Testis (tissue), 2 donors: ENCODE results near the gene THAP10.

Experiments used
- CTCF ChIP-seq, 3 experiments: fragments of 450-650 bp in 2 of 3; fragments of 200-600 bp in 1 of 3; sonication (generic) in 1 of 3; IDR thresholded peaks; one replicate each; pipeline ENCODE4 v1.5.1; 2016 to 2019; ENCODE audit warnings: antibody characterized with exemption in 3 of 3, mild to moderate bottlenecking in 2 of 3, moderate library complexity in 1 of 3
- POLR2A ChIP-seq: fragments of 450-650 bp; IDR thresholded peaks from one replicate; pipeline ENCODE4 v1.6.1; 2017; ENCODE audit warnings: antibody characterized with exemption, mild to moderate bottlenecking, moderate library complexity

GRCh38 chr15:70920981-70921696, 28.9 kb upstream of the THAP10 start:
- TF ChIP-seq CTCF (IDR thresholded peaks at IDR 0.05) (no peak), POLR2A (no peak)
